Smooth muscle cell (in vitro differentiated cells): ENCODE measurements around the gene ACRV1. TPM values are rescaled to one million over a fixed set of nuclear protein-coding genes. Genes with fewer than 3 reads are reported as not detected.

Source experiments
- DNase-seq: peaks from one replicate; lab custom pipeline; 2025; ENCODE audit not compliant: unreplicated experiment; lab: John Stamatoyannopoulos, UW
- H2AFZ ChIP-seq: fragments of 200-600 bp; sonication (generic); 2 replicates; pipeline ENCODE4 v1.6.0; 2016; ENCODE audit warnings: antibody characterized with exemption, low read depth, mild to moderate bottlenecking
- H3F3A ChIP-seq: fragments of 200-600 bp; sonication (generic); 2 replicates; pipeline ENCODE4 v1.6.0; 2017; ENCODE audit warnings: antibody characterized with exemption, low read depth
- H3K27ac ChIP-seq: fragments of 200-600 bp; sonication (generic); 2 replicates; pipeline ENCODE4 v1.5.1; 2016; ENCODE audit warnings: low read depth, mild to moderate bottlenecking
- H3K27me3 ChIP-seq: fragments of 200-600 bp; sonication (generic); 2 replicates; pipeline ENCODE4 v1.6.1; 2016; ENCODE audit warnings: low read depth, mild to moderate bottlenecking
- H3K36me3 ChIP-seq: fragments of 200-600 bp; sonication (generic); 2 replicates; pipeline ENCODE4 v1.5.1; 2016; ENCODE audit warnings: low read depth
- H3K4me1 ChIP-seq: fragments of 200-600 bp; sonication (generic); 2 replicates; pipeline ENCODE4 v1.5.1; 2016; ENCODE audit warnings: low read depth
- H3K4me2 ChIP-seq: fragments of 200-600 bp; sonication (generic); 2 replicates; pipeline ENCODE4 v1.6.0; 2016; ENCODE audit warnings: mild to moderate bottlenecking
- H3K4me3 ChIP-seq: fragments of 200-600 bp; sonication (generic); 2 replicates; pipeline ENCODE4 v1.5.1; 2016; ENCODE audit warnings: mild to moderate bottlenecking
- H3K79me2 ChIP-seq: fragments of 200-600 bp; sonication (generic); 2 replicates; pipeline ENCODE4 v1.6.0; 2016; ENCODE audit warnings: low read depth, mild to moderate bottlenecking
- H3K9ac ChIP-seq: fragments of 200-600 bp; sonication (generic); 2 replicates; pipeline ENCODE4 v1.6.0; 2016; ENCODE audit warnings: low read depth
- H3K9me3 ChIP-seq: fragments of 200-600 bp; sonication (generic); replicated peaks from 2 replicates; pipeline ENCODE4 v1.5.1; 2016; ENCODE audit warnings: low read depth
- H4K20me1 ChIP-seq: fragments of 200-600 bp; sonication (generic); 2 replicates; pipeline ENCODE4 v1.6.0; 2016; ENCODE audit warnings: low read depth
- WGBS: methylation state at CpG from one replicate; pipeline ENCODE4 v1.1.7; 2016; ENCODE audit warnings: low lambda C conversion rate; 5-methylcytosine and 5-hydroxymethylcytosine counted together
- polyA plus RNA-seq: library from polyadenylated mRNA; unstranded; fragments of >200 nt; fragmentation: Nextera tagmentation; extraction: Ambion mirVana; gene quantifications from 2 replicates; pipeline ENCODE4 v1.2.1, GENCODE V29; 2016
- total RNA-seq: library from RNA; depleted of rRNA; stranded (reverse); fragments of >200 nt; gene quantifications from 2 replicates; pipeline ENCODE4 v1.2.3, GENCODE V29; 2014
- TF ChIP-seq, protein P1 (sequence below): fragments of 200-600 bp; sonication (generic); IDR thresholded peaks from 2 replicates; pipeline ENCODE4 v1.5.1; 2017; ENCODE audit warnings: borderline replicate concordance, mild to moderate bottlenecking, antibody characterized with exemption; ENCODE audit not compliant: insufficient read depth, poor library complexity, severe bottlenecking

ACRV1 gene
- total and polyA plus RNA-seq, 2 experiments from 2014 or later = 0.25 TPM; not detected in 1

GRCh38 chr11:125675196-125675595, 5.5 kb downstream of the ACRV1 start:
- Histone ChIP-seq H3K4me2 (no peak overlapping the region), H3F3A (no peaks in the 10 kb centered on the region), H3K36me3 (no peaks in the 10 kb centered on the region), H3K4me3 (no peak overlapping the region), H3K27ac (no peak overlapping the region), H3K9me3 (no peaks in the 10 kb centered on the region), H3K79me2 (no peaks in the 10 kb centered on the region), H3K9ac (no peak overlapping the region), H3K27me3 (no peaks in the 10 kb centered on the region), H2AFZ (no peak overlapping the region), H3K4me1 (no peaks in the 10 kb centered on the region), H4K20me1 (no peaks in the 10 kb centered on the region)
- WGBS = 93% methylated on average over 2 of the region's 2 CpGs
- DNase-seq = no peak
- TF ChIP-seq, protein P1, sequence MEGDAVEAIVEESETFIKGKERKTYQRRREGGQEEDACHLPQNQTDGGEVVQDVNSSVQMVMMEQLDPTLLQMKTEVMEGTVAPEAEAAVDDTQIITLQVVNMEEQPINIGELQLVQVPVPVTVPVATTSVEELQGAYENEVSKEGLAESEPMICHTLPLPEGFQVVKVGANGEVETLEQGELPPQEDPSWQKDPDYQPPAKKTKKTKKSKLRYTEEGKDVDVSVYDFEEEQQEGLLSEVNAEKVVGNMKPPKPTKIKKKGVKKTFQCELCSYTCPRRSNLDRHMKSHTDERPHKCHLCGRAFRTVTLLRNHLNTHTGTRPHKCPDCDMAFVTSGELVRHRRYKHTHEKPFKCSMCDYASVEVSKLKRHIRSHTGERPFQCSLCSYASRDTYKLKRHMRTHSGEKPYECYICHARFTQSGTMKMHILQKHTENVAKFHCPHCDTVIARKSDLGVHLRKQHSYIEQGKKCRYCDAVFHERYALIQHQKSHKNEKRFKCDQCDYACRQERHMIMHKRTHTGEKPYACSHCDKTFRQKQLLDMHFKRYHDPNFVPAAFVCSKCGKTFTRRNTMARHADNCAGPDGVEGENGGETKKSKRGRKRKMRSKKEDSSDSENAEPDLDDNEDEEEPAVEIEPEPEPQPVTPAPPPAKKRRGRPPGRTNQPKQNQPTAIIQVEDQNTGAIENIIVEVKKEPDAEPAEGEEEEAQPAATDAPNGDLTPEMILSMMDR = no peak

GRCh38 chr11:125674210-125674609, 6.4 kb downstream of the ACRV1 start:
- H3K4me3 ChIP-seq = no peak overlapping the region
- no peaks in the 10 kb centered on the region for H3K4me1 ChIP-seq
- H4K20me1 ChIP-seq = no peaks in the 10 kb centered on the region
- TF ChIP-seq, protein P1 = no peak
- no peak for DNase-seq
- no peak overlapping the region for H2AFZ ChIP-seq
- H3K9me3 ChIP-seq = no peaks in the 10 kb centered on the region
- no peak overlapping the region for H3K4me2 ChIP-seq
- WGBS = 96% methylated on average over 2 of the region's 2 CpGs
- H3K9ac ChIP-seq = no peak overlapping the region
- H3K27me3 ChIP-seq = no peaks in the 10 kb centered on the region
- no peaks in the 10 kb centered on the region for H3F3A ChIP-seq
- H3K36me3 ChIP-seq = no peaks in the 10 kb centered on the region
- H3K27ac ChIP-seq = no peak overlapping the region
- no peaks in the 10 kb centered on the region for H3K79me2 ChIP-seq

DNA sequence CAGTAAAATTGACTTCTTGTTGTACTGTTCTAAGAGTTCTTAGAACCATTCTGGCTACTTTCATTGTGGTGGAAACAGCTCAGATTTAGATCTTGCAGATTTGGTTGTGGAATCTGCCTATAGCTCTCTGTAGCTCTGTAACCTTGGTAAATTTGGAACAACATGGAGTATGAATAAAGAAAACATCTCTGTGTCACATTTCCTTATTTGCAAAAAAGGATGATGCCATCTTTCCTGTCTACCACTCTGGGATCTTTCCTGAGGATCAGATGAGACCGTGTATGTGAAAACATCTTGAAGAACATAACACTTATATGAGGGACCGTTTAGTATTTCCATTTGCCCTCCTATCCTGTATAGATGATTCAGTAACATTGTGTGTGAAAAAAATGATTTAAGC, 9.1 kb downstream of the ACRV1 start:
- DNase-seq = no peak
- TF ChIP-seq, protein P1 = no peak
- H3K4me2 ChIP-seq = no peak overlapping the region
- no peaks in the 10 kb centered on the region for H3K9me3 ChIP-seq
- H3K27ac ChIP-seq = no peak overlapping the region
- H3K36me3 ChIP-seq = no peaks in the 10 kb centered on the region
- 93% methylated on average over 2 of the region's 2 CpGs for WGBS
- H3K4me3 ChIP-seq = no peak overlapping the region
- H2AFZ ChIP-seq = no peak overlapping the region
- H4K20me1 ChIP-seq = no peaks in the 10 kb centered on the region
- no peak overlapping the region for H3K9ac ChIP-seq
- H3K79me2 ChIP-seq = no peaks in the 10 kb centered on the region
- H3F3A ChIP-seq = no peaks in the 10 kb centered on the region
- no peaks in the 10 kb centered on the region for H3K27me3 ChIP-seq
- H3K4me1 ChIP-seq = no peaks in the 10 kb centered on the region

GRCh38 chr11:125670172-125670571, 10.5 kb downstream of the ACRV1 start:
- WGBS = 97% methylated on average over 1 of the region's 1 CpG
- Histone ChIP-seq H3K9ac (no peak overlapping the region), H3K4me1 (no peaks in the 10 kb centered on the region), H3K79me2 (no peaks in the 10 kb centered on the region), H3F3A (no peaks in the 10 kb centered on the region), H3K9me3 (no peaks in the 10 kb centered on the region), H2AFZ (no peak overlapping the region), H3K4me2 (no peak overlapping the region), H3K27ac (no peak overlapping the region), H3K4me3 (no peak overlapping the region), H3K36me3 (peaks cover under 1% of the 10 kb centered on the region), H4K20me1 (no peaks in the 10 kb centered on the region), H3K27me3 (no peaks in the 10 kb centered on the region)
- DNase-seq = no peak
- TF ChIP-seq, protein P1 = no peak
